Transverse colon (tissue), 4 donors: ENCODE measurements around the gene SORL1. TPM values are rescaled to one million over a fixed set of nuclear protein-coding genes. Genes with fewer than 3 reads are reported as not detected.
A peak's percentile ranks its signal among the peaks of the same experiment; 100 is the strongest.

Experiments
- DNase-seq: peaks from one replicate; pipeline ENCODE4 v3.0.0-alpha.2; 2019
- H3K27ac ChIP-seq, 4 donors: fragments of 200-600 bp; sonication (generic); 2 replicates each; pipeline ENCODE4 v1.5.1; 2016 to 2018; ENCODE audit warnings: inconsistent platforms in 4 of 4
- H3K27me3 ChIP-seq: fragments of 200-600 bp; sonication (generic); 2 replicates; pipeline ENCODE4 v1.5.1; 2017; ENCODE audit warnings: inconsistent platforms
- H3K36me3 ChIP-seq, 4 donors: fragments of 200-600 bp; sonication (generic); 2 replicates each; pipeline ENCODE4 v1.5.1; 2017 to 2019; ENCODE audit warnings: inconsistent platforms in 4 of 4
- H3K4me1 ChIP-seq, 4 donors: fragments of 200-600 bp; sonication (generic); 2 replicates each; pipeline ENCODE4 v1.5.1; 2017 to 2020; ENCODE audit warnings: inconsistent platforms in 4 of 4
- H3K4me3 ChIP-seq, 4 donors: fragments of 200-600 bp; sonication (generic); 1 replicate in 1 of 4; 2 replicates in 3 of 4; pipeline versions ENCODE4 v1.5.1 to v1.6.1; 2017 to 2019; ENCODE audit warnings: inconsistent platforms in 4 of 4
- H3K9me3 ChIP-seq, 2 donors: fragments of 200-600 bp; sonication (generic); 2 replicates each; pipeline ENCODE4 v1.5.1; 2017 to 2019; ENCODE audit warnings: inconsistent platforms in 2 of 2
- EP300 ChIP-seq: sonication (generic); formaldehyde crosslinking; IDR thresholded peaks from one replicate; pipeline ENCODE4 v1.6.1; 2017; ENCODE audit warnings: antibody characterized with exemption, low read depth
- POLR2A ChIP-seq: fragments of 450-650 bp; IDR thresholded peaks from one replicate; pipeline ENCODE4 v1.6.1; 2016; ENCODE audit warnings: antibody characterized with exemption, mild to moderate bottlenecking, moderate library complexity
- POLR2AphosphoS5 ChIP-seq, 3 donors: sonication (generic); formaldehyde crosslinking; IDR thresholded peaks; one replicate each; pipeline ENCODE4 v1.6.1; 2016; ENCODE audit warnings: antibody characterized with exemption in 3 of 3
- WGBS, 2 donors: methylation state at CpG; one replicate each; pipeline ENCODE4 v1.1.5; 2018; ENCODE audit warnings: low coverage in 1 of 2; 5-methylcytosine and 5-hydroxymethylcytosine counted together
- in situ Hi-C, 4 donors: fragments of 200-750 bp; cut with MboI; loops; one replicate each; pipeline versions ENCODE4 v1.15.0 to v1.15.1; 2017; ENCODE audit warnings: low sequenced_read_pairs in 3 of 4, low pct_ligation_motif_present in 1 of 4, low pct_unique_long_range_greater_than_20kb in 1 of 4
- intact Hi-C: fragments of 100-400 bp; cut with DNase I; formaldehyde crosslinking; loops from one replicate; pipeline ENCODE4 v1.15.1; 2023; ENCODE audit warnings: low total_unique reads
- total RNA-seq, 4 donors: library from RNA; depleted of rRNA; stranded (reverse); fragments of >200 nt; gene quantifications; one replicate each; pipeline ENCODE4 v1.1.0, GENCODE V29; 2016
- TF ChIP-seq, protein P1 (sequence below), 5 experiments: fragments of 200-600 bp in 3 of 5; fragments of 450-650 bp in 2 of 5; sonication (generic) in 3 of 5; IDR thresholded peaks; 1 replicate in 2 of 5; 2 replicates in 3 of 5; pipeline ENCODE4 v1.5.1; 2016 to 2017; ENCODE audit warnings: antibody characterized with exemption in 5 of 5, inconsistent platforms in 3 of 5, mild to moderate bottlenecking in 2 of 5, moderate library complexity in 1 of 5

Gene SORL1
- total RNA-seq, 4 donors from 2014 or later = 81.6 to 338 (median 129) TPM

GRCh38 chr11:121446752-121447156, 5.4 kb upstream of the SORL1 start:
- Histone ChIP-seq H3K27me3 (no peaks in the 10 kb centered on the region), H3K27ac (no peak overlapping the region), H3K9me3 (no peaks in the 10 kb centered on the region), H3K4me1 (peaks cover 8 to 35% (median 18%) of the 10 kb centered on the region in 4 donors), H3K36me3 (no peaks in the 10 kb centered on the region), H3K4me3 (no peak overlapping the region)
- intact Hi-C loops = no loop called here
- 49 to 55% methylated on average over 4 of the region's 4 CpGs for WGBS, 2 donors
- in situ Hi-C loops = no loop called here
- no peak for DNase-seq
- TF ChIP-seq POLR2A (no peak), POLR2AphosphoS5 (IDR thresholded peaks at IDR 0.05) (no peak), EP300 (no peak)
- TF ChIP-seq, protein P1, sequence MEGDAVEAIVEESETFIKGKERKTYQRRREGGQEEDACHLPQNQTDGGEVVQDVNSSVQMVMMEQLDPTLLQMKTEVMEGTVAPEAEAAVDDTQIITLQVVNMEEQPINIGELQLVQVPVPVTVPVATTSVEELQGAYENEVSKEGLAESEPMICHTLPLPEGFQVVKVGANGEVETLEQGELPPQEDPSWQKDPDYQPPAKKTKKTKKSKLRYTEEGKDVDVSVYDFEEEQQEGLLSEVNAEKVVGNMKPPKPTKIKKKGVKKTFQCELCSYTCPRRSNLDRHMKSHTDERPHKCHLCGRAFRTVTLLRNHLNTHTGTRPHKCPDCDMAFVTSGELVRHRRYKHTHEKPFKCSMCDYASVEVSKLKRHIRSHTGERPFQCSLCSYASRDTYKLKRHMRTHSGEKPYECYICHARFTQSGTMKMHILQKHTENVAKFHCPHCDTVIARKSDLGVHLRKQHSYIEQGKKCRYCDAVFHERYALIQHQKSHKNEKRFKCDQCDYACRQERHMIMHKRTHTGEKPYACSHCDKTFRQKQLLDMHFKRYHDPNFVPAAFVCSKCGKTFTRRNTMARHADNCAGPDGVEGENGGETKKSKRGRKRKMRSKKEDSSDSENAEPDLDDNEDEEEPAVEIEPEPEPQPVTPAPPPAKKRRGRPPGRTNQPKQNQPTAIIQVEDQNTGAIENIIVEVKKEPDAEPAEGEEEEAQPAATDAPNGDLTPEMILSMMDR (IDR thresholded peaks at IDR 0.05) = no peak

- H3K27ac ChIP-seq = no peak overlapping the region
- H3K9me3 ChIP-seq = no peaks in the 10 kb centered on the region
- intact Hi-C loops = no loop called here
- no peaks in the 10 kb centered on the region for H3K27me3 ChIP-seq
- in situ Hi-C loops = no loop called here
- H3K36me3 ChIP-seq = no peaks in the 10 kb centered on the region
- WGBS, 2 donors = 92% methylated on average over 2 to 4 of the region's 4 CpGs
- H3K4me1 ChIP-seq = peaks cover 8 to 36% (median 18%) of the 10 kb centered on the region in 4 donors
- DNase-seq = no peak
- no peak overlapping the region for H3K4me3 ChIP-seq
- no peak for TF ChIP-seq EP300
- TF ChIP-seq POLR2AphosphoS5 (IDR thresholded peaks at IDR 0.05) = no peak
- TF ChIP-seq, protein P1 (IDR thresholded peaks at IDR 0.05) = no peak
- TF ChIP-seq POLR2A = no peak
These were observed 4.1 kb upstream of the SORL1 start for GRCh38 chr11:121448011-121448410.

GRCh38 chr11:121448431-121448941, 3.6 kb upstream of the SORL1 start:
- Histone ChIP-seq H3K4me3 (no peak overlapping the region), H3K27ac (peak overlapping the region in 1 of 4 donors; percentile 92), H3K4me1 (peaks cover 8 to 36% (median 20%) of the 10 kb centered on the region in 4 donors), H3K9me3 (no peaks in the 10 kb centered on the region), H3K27me3 (no peaks in the 10 kb centered on the region), H3K36me3 (no peaks in the 10 kb centered on the region)
- 62% methylated on average over 3 of the region's 3 CpGs; no CpG with 5 or more reads in 1 of the 2 donors for WGBS, 2 donors
- no peak for DNase-seq
- TF ChIP-seq POLR2AphosphoS5 (IDR thresholded peaks at IDR 0.05) (no peak), POLR2A (no peak), EP300 (no peak)
- TF ChIP-seq, protein P1 (IDR thresholded peaks at IDR 0.05) = no peak
- in situ Hi-C loops (no loop called here), intact Hi-C loops (no loop called here)

GRCh38 chr11:121449123-121449522, 3.0 kb upstream of the SORL1 start:
- in situ Hi-C loops = no loop called here
- intact Hi-C loops = no loop called here
- Histone ChIP-seq H3K27me3 (no peaks in the 10 kb centered on the region), H3K4me1 (peaks cover 8 to 42% (median 22%) of the 10 kb centered on the region in 4 donors), H3K27ac (peak overlapping the region in 1 of 4 donors; percentile 92), H3K4me3 (no peak overlapping the region), H3K36me3 (no peaks in the 10 kb centered on the region), H3K9me3 (no peaks in the 10 kb centered on the region)
- TF ChIP-seq, protein P1 (IDR thresholded peaks at IDR 0.05) = no peak
- TF ChIP-seq POLR2AphosphoS5 (IDR thresholded peaks at IDR 0.05) = no peak
- no peak for TF ChIP-seq EP300
- TF ChIP-seq POLR2A = no peak
- DNase-seq = no peak
- 92% methylated on average over 4 of the region's 4 CpGs; no CpG with 5 or more reads in 1 of the 2 donors for WGBS, 2 donors
